Lung microvascular endothelial cell (primary cell): Measurements from ENCODE around the gene ITGB6. TPM values are rescaled to one million over a fixed set of nuclear protein-coding genes. Genes with fewer than 3 reads are reported as not detected.

Source experiments
- DNase-seq, 2 donors: peaks; one replicate each; pipeline versions ENCODE4 v3.0.0 to v3.0.0-alpha.2; 2010; ENCODE audit warnings: low read depth in 2 of 2
- total RNA-seq: library from RNA; depleted of rRNA; stranded (reverse); fragments of >200 nt; gene quantifications from 2 replicates; pipeline ENCODE4 v1.2.1, GENCODE V29; 2014

The ITGB6 gene
- total RNA-seq, 1 donor from 2014 or later: not detected

GRCh38 chr2:160053946-160054345 is 146.1 kb downstream of the ITGB6 start:
- DNase-seq: no peak

GRCh38 chr2:160052531-160052930 is 147.5 kb downstream of the ITGB6 start:
- DNase-seq: peak in 1 of 2 donors; percentile 14

- peak in 1 of 2 donors; percentile 32 for DNase-seq
These were observed 148.7 kb downstream of the ITGB6 start for GRCh38 chr2:160051371-160051800.

GRCh38 chr2:160050147-160050546 is 149.9 kb downstream of the ITGB6 start:
- DNase-seq: no peak

Other genes with a start within 250 kb of the ITGB6 start
- gene PLA2R1, start 137.7 kb downstream of the ITGB6 start, total RNA-seq: 7.0 and 21.4 TPM in 2 replicates